A673 (cell line): ENCODE data around the gene GLIPR1. TPM values are rescaled to one million over a fixed set of nuclear protein-coding genes. Genes with fewer than 3 reads are reported as not detected.

Experiments
- BruUV-seq: library from RNA; stranded (reverse); fragments of 400-500 nt; replicated peaks from 2 replicates; lab custom pipeline; 2021; lab: Mats Ljungman, UMichigan
- CTCF ChIA-PET: fragments of 300-600 bp; sonication (Branson Sonifier 250); formaldehyde crosslinking; loops from one replicate; lab custom pipeline; 2022; ENCODE audit warnings: antibody characterized with exemption; lab: Charles Lee
- POLR2A ChIA-PET: fragments of 300-600 bp; sonication (Branson Sonifier 250); formaldehyde crosslinking; loops from one replicate; lab custom pipeline; 2022; ENCODE audit warnings: antibody characterized with exemption; ENCODE audit not compliant: low non-redundant PET; lab: Charles Lee
- DNase-seq: peaks from one replicate; pipeline ENCODE4 v3.0.0-alpha.2; 2015; ENCODE audit warnings: low spot score
- H3K27ac ChIP-seq: fragments of 200-600 bp; sonication (generic); 2 replicates; pipeline ENCODE4 v1.5.1; 2016; ENCODE audit warnings: mixed run types, low read depth, mild to moderate bottlenecking, mixed read lengths, antibody characterized with exemption, low read length; ENCODE audit not compliant: poor library complexity, severe bottlenecking
- H3K27me3 ChIP-seq: fragments of 200-600 bp; sonication (generic); replicated peaks from 2 replicates; pipeline ENCODE4 v1.6.1; 2017; ENCODE audit warnings: mixed run types, low read depth, mild to moderate bottlenecking, mixed read lengths, antibody characterized with exemption, low read length; ENCODE audit not compliant: insufficient read depth, poor library complexity
- H3K36me3 ChIP-seq: fragments of 200-600 bp; sonication (generic); 2 replicates; pipeline ENCODE4 v1.6.1; 2016; ENCODE audit warnings: mixed run types, mild to moderate bottlenecking, mixed read lengths, antibody characterized with exemption, low read length; ENCODE audit not compliant: insufficient read depth, poor library complexity, severe bottlenecking
- H3K4me1 ChIP-seq: fragments of 200-600 bp; sonication (generic); 2 replicates; pipeline ENCODE4 v1.6.1; 2017; ENCODE audit warnings: mixed run types, mild to moderate bottlenecking, mixed read lengths, antibody characterized with exemption, low read length; ENCODE audit not compliant: insufficient read depth, poor library complexity, severe bottlenecking
- H3K4me3 ChIP-seq: fragments of 200-600 bp; sonication (generic); 2 replicates; pipeline ENCODE4 v1.5.1; 2016; ENCODE audit warnings: low read depth, mixed run types, mild to moderate bottlenecking, mixed read lengths, low read length; ENCODE audit not compliant: poor library complexity, severe bottlenecking
- H3K9me3 ChIP-seq: fragments of 200-600 bp; sonication (generic); 2 replicates; pipeline ENCODE4 v1.6.1; 2016; ENCODE audit warnings: mixed run types, low read depth, mild to moderate bottlenecking, mixed read lengths, antibody characterized with exemption, low read length; ENCODE audit not compliant: poor library complexity, severe bottlenecking
- CTCF ChIP-seq: fragments of 300-800, 200-600 bp; sonication (generic); conservative IDR thresholded peaks from 2 replicates; pipeline ENCODE4 v1.5.1; 2017; ENCODE audit warnings: low read depth, mild to moderate bottlenecking, antibody characterized with exemption, low read length, moderate library complexity, mixed read lengths
- EZH2 ChIP-seq: fragments of 200-600 bp; sonication (generic); IDR thresholded peaks from 2 replicates; pipeline ENCODE4 v1.6.1; 2017; ENCODE audit warnings: borderline replicate concordance, low read depth, mild to moderate bottlenecking, mixed read lengths, antibody characterized with exemption, low read length; ENCODE audit not compliant: poor library complexity, severe bottlenecking
- intact Hi-C: fragments of 100-400 bp; cut with micrococcal nuclease; formaldehyde crosslinking; loops from one replicate; pipeline ENCODE4 v1.10.0; 2022; ENCODE audit not compliant: unreplicated experiment
- total RNA-seq: library from RNA; stranded (reverse); gene quantifications from 2 replicates; pipeline ENCODE4 v1.2.3, GENCODE V29; 2021

The GLIPR1 gene
- total RNA-seq, 1 experiment from 2014 or later, result 19.7 TPM

DNA sequence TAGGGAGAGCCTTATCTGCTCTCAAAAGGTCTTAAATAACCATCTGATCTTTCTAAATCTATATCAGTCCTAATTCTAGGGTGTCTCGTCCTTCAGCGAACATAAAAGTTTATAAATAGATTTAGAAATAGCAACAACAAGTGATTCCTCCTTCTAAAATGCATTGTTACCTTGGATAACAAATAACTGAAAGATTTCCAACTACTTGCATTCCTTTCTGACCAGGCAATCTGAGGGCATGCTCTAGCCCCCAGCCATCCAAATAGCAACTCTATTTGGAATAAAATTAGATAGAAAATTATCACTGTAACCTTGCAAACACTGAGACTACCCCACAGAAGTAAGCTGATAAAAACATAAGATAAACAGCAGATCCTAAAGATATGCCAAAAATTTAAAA lies 52.7 kb downstream of the GLIPR1 start:
- POLR2A ChIA-PET, result no interaction called here
- H3K27me3 ChIP-seq, result no peaks in the 10 kb centered on the region
- no peaks in the 10 kb centered on the region for H3K4me1 ChIP-seq
- intact Hi-C loops, result no loop called here
- CTCF ChIA-PET, result no interaction called here
- DNase-seq, result no peak
- H3K4me3 ChIP-seq, result no peak overlapping the region
- TF ChIP-seq CTCF (no peak), EZH2 (no peak)
- BruUV-seq, result no TSS peak
- no peak overlapping the region for H3K27ac ChIP-seq
- H3K9me3 ChIP-seq, result no peaks in the 10 kb centered on the region
- H3K36me3 ChIP-seq, result no peaks in the 10 kb centered on the region

- POLR2A ChIA-PET, result no interaction called here
- intact Hi-C loops, result no loop called here
- no peak for DNase-seq
- CTCF ChIA-PET, result no interaction called here
- Histone ChIP-seq H3K4me1 (no peaks in the 10 kb centered on the region), H3K27me3 (no peaks in the 10 kb centered on the region), H3K4me3 (no peak overlapping the region), H3K27ac (no peak overlapping the region), H3K36me3 (no peaks in the 10 kb centered on the region), H3K9me3 (no peaks in the 10 kb centered on the region)
- no TSS peak for BruUV-seq
- no peak for TF ChIP-seq EZH2
- TF ChIP-seq CTCF, result no peak
These were observed 59.3 kb downstream of the GLIPR1 start for GRCh38 chr12:75539889-75540288.

DNA sequence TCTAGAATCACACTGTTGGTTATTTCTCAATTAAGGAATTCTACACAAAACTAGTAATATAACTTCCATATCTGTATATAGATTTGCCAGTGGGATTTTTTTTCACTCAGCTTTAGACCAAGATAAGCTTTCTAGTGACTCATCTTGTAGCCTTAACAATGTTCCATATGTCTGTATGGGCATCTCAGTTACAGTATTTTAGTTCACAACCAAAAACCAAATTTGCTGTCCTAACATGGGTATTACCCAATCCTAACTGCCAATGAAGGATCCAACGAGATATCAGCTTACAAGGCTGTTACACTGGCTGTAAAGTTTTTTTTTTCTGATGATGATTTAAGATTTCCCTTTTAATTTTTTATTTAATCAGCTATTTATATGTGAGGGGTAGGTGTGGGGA lies 62.4 kb downstream of the GLIPR1 start:
- H3K4me1 ChIP-seq, result peaks cover 5% of the 10 kb centered on the region
- no peaks in the 10 kb centered on the region for H3K9me3 ChIP-seq
- no TSS peak for BruUV-seq
- no peak for TF ChIP-seq EZH2
- TF ChIP-seq CTCF, result no peak
- ChIA-PET POLR2A (no interaction called here), CTCF (no interaction called here)
- no peaks in the 10 kb centered on the region for H3K36me3 ChIP-seq
- no peak overlapping the region for H3K27ac ChIP-seq
- H3K4me3 ChIP-seq, result no peak overlapping the region
- intact Hi-C loops, result no loop called here
- no peaks in the 10 kb centered on the region for H3K27me3 ChIP-seq
- no peak for DNase-seq
